Left cardiac atrium (tissue), 4 donors: ENCODE measurements around the gene SCAF8. TPM values are rescaled to one million over a fixed set of nuclear protein-coding genes. Genes with fewer than 3 reads are reported as not detected.
A peak's percentile ranks its signal among the peaks of the same experiment; 100 is the strongest.
"Not testable (repeated sequence)": the region's sequence is repeated elsewhere in the genome, so short reads cannot be mapped to it uniquely, and the experiment has no call there.

Experiments
- ATAC-seq, 2 donors: fragments of 200-7000 bp; cut with Tn5 transposase; one replicate each; pipeline ENCODE4 v1.9.1; 2020; ENCODE audit warnings: mild to moderate bottlenecking in 2 of 2, moderate library complexity in 2 of 2
- DNase-seq: peaks from one replicate; pipeline ENCODE4 v3.0.0-alpha.2; 2020
- intact Hi-C, 2 donors: fragments of 100-400 bp; cut with DNase I; formaldehyde crosslinking; loops; one replicate each; pipeline versions ENCODE4 v1.14.1 to v1.15.1; 2022 to 2023
- long read RNA-seq: library from polyadenylated mRNA; unstranded; transcript quantifications from one replicate; pipeline ENCODE4 v2.0.0, GENCODE V29; 2021
- total RNA-seq, 2 donors: library from RNA; stranded (reverse); fragmentation: NEBNext Ultra II Directional; extraction: Animal tissue kit (Norgen Biotek cat#: 25700); gene quantifications; one replicate each; pipeline ENCODE4 v1.2.1, GENCODE V29; 2021
- donor health status: DM: no; HTN: yes; CAD: no.
- donor health status: DM: no; HTN: yes; CAD: no; lungs with severe emphysema.
- donor health status: DM: yes; HTN: yes; CAD: no.
- donor health status: Dilated cardiomyopathy.

The SCAF8 gene, protein sequence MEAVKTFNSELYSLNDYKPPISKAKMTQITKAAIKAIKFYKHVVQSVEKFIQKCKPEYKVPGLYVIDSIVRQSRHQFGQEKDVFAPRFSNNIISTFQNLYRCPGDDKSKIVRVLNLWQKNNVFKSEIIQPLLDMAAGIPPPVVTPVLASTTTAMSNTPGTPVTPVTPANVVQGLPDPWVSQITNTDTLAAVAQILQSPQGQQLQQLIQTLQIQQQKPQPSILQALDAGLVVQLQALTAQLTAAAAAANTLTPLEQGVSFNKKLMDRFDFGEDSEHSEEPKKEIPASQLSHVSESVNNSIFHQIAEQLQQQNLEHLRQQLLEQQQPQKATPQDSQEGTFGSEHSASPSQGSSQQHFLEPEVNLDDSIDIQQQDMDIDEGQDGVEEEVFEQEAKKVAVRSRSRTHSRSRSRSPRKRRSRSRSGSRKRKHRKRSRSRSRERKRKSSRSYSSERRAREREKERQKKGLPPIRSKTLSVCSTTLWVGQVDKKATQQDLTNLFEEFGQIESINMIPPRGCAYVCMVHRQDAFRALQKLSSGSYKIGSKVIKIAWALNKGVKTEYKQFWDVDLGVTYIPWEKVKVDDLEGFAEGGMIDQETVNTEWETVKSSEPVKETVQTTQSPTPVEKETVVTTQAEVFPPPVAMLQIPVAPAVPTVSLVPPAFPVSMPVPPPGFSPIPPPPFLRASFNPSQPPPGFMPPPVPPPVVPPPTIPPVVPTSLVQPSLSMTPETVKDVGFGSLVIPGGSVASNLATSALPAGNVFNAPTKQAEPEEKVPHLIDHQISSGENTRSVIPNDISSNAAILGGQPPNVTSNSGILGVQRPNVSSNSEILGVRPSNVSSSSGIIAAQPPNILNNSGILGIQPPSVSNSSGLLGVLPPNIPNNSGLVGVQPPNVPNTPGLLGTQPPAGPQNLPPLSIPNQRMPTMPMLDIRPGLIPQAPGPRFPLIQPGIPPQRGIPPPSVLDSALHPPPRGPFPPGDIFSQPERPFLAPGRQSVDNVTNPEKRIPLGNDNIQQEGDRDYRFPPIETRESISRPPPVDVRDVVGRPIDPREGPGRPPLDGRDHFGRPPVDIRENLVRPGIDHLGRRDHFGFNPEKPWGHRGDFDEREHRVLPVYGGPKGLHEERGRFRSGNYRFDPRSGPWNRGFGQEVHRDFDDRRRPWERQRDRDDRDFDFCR (N-terminal part only)
- 10 to 100 TPM; 37.8 to 44.1 TPM for total RNA-seq
- long read RNA-seq, full-length matches to known transcripts: 2 of 8 reads
- long read RNA-seq, partial matches to known transcripts: 2 of 8 reads
- long read RNA-seq, other reads (novel, unspliced or antisense): 4 of 8 reads

DNA sequence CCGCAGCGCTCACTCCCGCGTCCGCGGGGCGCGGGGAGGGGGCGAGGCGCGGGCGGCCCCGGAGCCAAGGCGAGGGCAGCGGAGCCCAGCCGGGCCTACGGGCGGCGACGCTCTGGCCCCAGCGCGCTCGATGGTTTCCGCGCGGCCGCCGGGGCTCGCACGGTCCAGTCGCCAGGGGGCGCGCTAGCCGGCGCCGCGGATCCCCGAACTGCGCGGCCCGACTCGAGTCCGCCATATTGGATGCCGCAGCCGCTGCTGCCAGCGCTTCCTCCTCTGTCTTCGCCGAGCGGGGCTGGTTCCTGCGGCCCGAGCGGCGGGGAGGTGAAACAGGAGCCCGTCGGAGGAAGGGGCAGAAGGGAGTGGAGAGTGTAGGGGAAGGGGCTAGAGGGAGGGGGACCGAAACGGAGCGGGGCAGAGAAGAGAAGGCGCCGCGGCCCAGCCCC, at the start of gene SCAF8:
SCAF8 (plus strand) TSS at position 234 of the 443 bp plus-strand sequence. CDS start 485 bp downstream, outside the sequence.
- peak; percentile 91 to 92 for ATAC-seq
- DNase-seq: peak; percentile 86
- intact Hi-C loops: loop anchor here (2.0 to 10.0 kb wide), 3 partner anchors 56 to 72 kb away; no protein-coding TSS in a partner anchor

- ATAC-seq: no peak
- DNase-seq: no peak
Observed at GRCh38 chr6:154683756-154684523, 49.3 kb upstream of the SCAF8 start.

GRCh38 chr6:154686162-154686561, 47.1 kb upstream of the SCAF8 start:
- intact Hi-C loops: no loop called here
- ATAC-seq (no peak), DNase-seq (no peak)

More at GRCh38 chr6:154683756-154684523, 49.3 kb upstream of the SCAF8 start:
- intact Hi-C loops: no loop called here

GRCh38 chr6:154689493-154690255, 43.5 kb upstream of the SCAF8 start:
- ATAC-seq: no peak
- DNase-seq: no peak
- intact Hi-C loops: no loop called here

DNA sequence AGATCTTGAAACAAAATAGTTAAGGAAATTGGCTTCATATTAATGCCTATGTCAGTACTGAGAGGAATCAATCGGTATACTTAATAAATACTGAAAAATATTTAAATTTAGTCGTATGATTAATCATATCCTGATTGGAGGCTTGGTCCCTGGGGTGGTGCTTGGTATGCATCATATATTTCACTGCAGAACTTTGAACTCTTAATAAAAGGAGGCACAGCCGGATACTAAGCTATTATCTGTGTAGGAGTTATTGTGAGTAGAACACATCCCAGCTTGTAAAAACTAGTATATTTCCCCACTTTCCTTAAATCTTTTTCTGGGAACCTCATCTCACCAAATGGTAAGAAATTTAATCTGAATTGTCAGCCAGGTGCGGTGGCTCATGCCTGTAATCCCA, 42.4 kb upstream of the SCAF8 start:
- DNase-seq: no peak
- no peak for ATAC-seq
- intact Hi-C loops: no loop called here

GRCh38 chr6:154696661-154697060, 36.6 kb upstream of the SCAF8 start:
- intact Hi-C loops: no loop called here
- DNase-seq (no peak), ATAC-seq (no peak)

GRCh38 chr6:154703124-154703523, 30.1 kb upstream of the SCAF8 start:
- no peak for ATAC-seq
- DNase-seq: no peak
- intact Hi-C loops: no loop called here

DNA sequence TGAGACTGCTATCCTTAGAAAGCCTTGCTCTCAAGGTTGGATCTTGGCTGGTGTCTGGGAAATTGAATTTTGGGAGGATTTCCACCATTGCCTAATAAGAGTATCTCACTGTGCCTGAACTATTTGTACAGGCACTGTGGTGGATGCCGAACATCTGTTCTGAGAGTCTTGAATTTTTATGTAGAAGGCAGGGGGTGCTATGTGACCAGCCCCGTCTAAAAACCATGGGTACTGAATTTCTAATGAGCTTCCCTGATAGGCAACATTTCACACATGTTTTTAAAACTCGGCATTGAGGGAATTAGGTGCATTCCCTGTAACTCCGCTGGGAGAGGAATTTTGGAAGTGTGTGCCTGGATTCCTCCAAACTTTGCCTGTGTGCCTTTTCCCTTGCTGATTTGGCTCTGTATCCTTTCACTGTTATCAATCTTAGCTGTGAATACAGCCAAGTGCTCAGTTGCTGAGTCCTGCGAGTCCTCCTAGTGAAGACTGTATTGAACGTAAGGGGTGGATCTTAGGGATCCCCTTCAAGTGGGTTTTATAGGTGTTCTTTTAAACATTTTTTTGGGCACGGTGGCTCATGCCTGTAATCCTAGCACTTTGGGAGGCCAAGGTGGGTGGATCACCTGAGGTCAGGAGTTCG, 27.6 kb upstream of the SCAF8 start:
- ATAC-seq (peak in 1 of 2 donors; percentile 31), DNase-seq (no peak)
- intact Hi-C loops: no loop called here

GRCh38 chr6:154706389-154706788, 26.8 kb upstream of the SCAF8 start:
- ATAC-seq (no peak), DNase-seq (no peak)
- intact Hi-C loops: no loop called here

- no peak for ATAC-seq
- intact Hi-C loops: no loop called here
- DNase-seq: no peak
Observed at GRCh38 chr6:154709621-154710020, 23.6 kb upstream of the SCAF8 start.

GRCh38 chr6:154710689-154711088, 22.5 kb upstream of the SCAF8 start:
- DNase-seq (no peak), ATAC-seq (no peak)
- intact Hi-C loops: no loop called here

- ATAC-seq (no peak), DNase-seq (no peak)
- intact Hi-C loops: no loop called here
Observed at GRCh38 chr6:154715446-154715845, 17.8 kb upstream of the SCAF8 start.

- ATAC-seq, intact Hi-C loops, DNase-seq: not testable (repeated sequence)
Observed at GRCh38 chr6:154716350-154716749, 16.9 kb upstream of the SCAF8 start.

- DNase-seq: no peak
- no peak for ATAC-seq
- intact Hi-C loops: no loop called here
Observed at GRCh38 chr6:154719433-154719832, 13.8 kb upstream of the SCAF8 start.

- no peak for ATAC-seq
- DNase-seq: no peak
- intact Hi-C loops: no loop called here
Observed at GRCh38 chr6:154719854-154720253, 13.4 kb upstream of the SCAF8 start.

- no peak for DNase-seq
- intact Hi-C loops: no loop called here
- ATAC-seq: no peak
Observed at GRCh38 chr6:154721460-154721859, 11.8 kb upstream of the SCAF8 start.

GRCh38 chr6:154726887-154727286, 6.3 kb upstream of the SCAF8 start:
- no peak for ATAC-seq

More at GRCh38 chr6:154726887-154727286, 6.3 kb upstream of the SCAF8 start:
- no peak for DNase-seq
- intact Hi-C loops: no loop called here
